ENCODE data around the gene ERAP2. TPM values are rescaled to one million over a fixed set of nuclear protein-coding genes. Genes with fewer than 3 reads are reported as not detected.

ERAP2 gene
- total and polyA plus RNA-seq, 2 of the 13 experiments (the other 11 are each of a cell fraction or from before 2014, with no cell fraction given): 12.8 to 16.6 TPM

- peak; percentile 67; the same call in 1 of the 2 replicates for TF ChIP-seq ZNF710 (CRISPR knock-in tag; IDR thresholded peaks at IDR 0.05; ENCODE audit: borderline replicate concordance)
- peak; percentile 37 for TF ChIP-seq SKI (IDR thresholded peaks at IDR 0.05; ENCODE audit: partially characterized antibody)
- peak; percentile 64; the same call in 1 of the 2 replicates for TF ChIP-seq SAFB2 (CRISPR knock-in tag; IDR thresholded peaks at IDR 0.05; ENCODE audit: borderline replicate concordance, low read depth)
- TF ChIP-seq NCOA5 (CRISPR knock-in tag; IDR thresholded peaks at IDR 0.05): no peak
- TF ChIP-seq RFX5 (IDR thresholded peaks at IDR 0.05; ENCODE audit: low read depth, low read length): no peak
- TF ChIP-seq ARNTL (CRISPR knock-in tag; IDR thresholded peaks at IDR 0.05): no peak
- TF ChIP-seq, protein P1, sequence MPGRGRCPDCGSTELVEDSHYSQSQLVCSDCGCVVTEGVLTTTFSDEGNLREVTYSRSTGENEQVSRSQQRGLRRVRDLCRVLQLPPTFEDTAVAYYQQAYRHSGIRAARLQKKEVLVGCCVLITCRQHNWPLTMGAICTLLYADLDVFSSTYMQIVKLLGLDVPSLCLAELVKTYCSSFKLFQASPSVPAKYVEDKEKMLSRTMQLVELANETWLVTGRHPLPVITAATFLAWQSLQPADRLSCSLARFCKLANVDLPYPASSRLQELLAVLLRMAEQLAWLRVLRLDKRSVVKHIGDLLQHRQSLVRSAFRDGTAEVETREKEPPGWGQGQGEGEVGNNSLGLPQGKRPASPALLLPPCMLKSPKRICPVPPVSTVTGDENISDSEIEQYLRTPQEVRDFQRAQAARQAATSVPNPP (CRISPR knock-in tag; IDR thresholded peaks at IDR 0.05): peak; percentile 80; the same call in 1 of the 2 replicates
- TF ChIP-seq, protein P2, sequence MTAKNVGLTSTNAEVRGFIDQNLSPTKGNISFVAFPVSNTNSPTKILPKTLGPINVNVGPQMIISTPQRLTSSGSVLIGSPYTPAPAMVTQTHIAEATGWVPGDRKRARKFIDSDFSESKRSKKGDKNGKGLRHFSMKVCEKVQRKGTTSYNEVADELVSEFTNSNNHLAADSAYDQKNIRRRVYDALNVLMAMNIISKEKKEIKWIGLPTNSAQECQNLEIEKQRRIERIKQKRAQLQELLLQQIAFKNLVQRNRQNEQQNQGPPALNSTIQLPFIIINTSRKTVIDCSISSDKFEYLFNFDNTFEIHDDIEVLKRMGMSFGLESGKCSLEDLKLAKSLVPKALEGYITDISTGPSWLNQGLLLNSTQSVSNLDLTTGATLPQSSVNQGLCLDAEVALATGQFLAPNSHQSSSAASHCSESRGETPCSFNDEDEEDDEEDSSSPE (CRISPR knock-in tag; IDR thresholded peaks at IDR 0.05): peak; percentile 71; the same call in 1 of the 2 replicates
- TF ChIP-seq HDAC6 (IDR thresholded peaks at IDR 0.05; ENCODE audit: low read depth, low read length): no peak
- TF ChIP-seq CREB1 (IDR thresholded peaks at IDR 0.05): no peak
- peak; percentile 42 for TF ChIP-seq CREB1 (CRISPR knock-in tag; IDR thresholded peaks at IDR 0.05)
- peak; percentile 1; the same call in 1 of the 2 replicates for TF ChIP-seq ZNF501 (CRISPR knock-in tag; IDR thresholded peaks at IDR 0.05)
- TF ChIP-seq ZNF883 (CRISPR knock-in tag; IDR thresholded peaks at IDR 0.05; ENCODE audit: not compliant biosample characterization): peak; percentile 83
- no peak; the same call in 1 of the 2 replicates for TF ChIP-seq RBAK (CRISPR knock-in tag; IDR thresholded peaks at IDR 0.05)
- no peak for TF ChIP-seq ZSCAN31 (CRISPR knock-in tag; IDR thresholded peaks at IDR 0.05; ENCODE audit: low read depth)
- no peak for TF ChIP-seq PLRG1 (conservative IDR thresholded peaks at IDR 0.05)
- peak; percentile 30; the same call in 1 of the 2 replicates for TF ChIP-seq REL (CRISPR knock-in tag; conservative IDR thresholded peaks at IDR 0.05)
- TF ChIP-seq NFE2 (CRISPR knock-in tag; IDR thresholded peaks at IDR 0.05): no peak
- no peak for TF ChIP-seq SP1 (IDR thresholded peaks at IDR 0.05)
- peak; percentile 52 for TF ChIP-seq SP1 (CRISPR knock-in tag; IDR thresholded peaks at IDR 0.05)
- TF ChIP-seq BORCS8-MEF2B (CRISPR knock-in tag; IDR thresholded peaks at IDR 0.05): no peak
- TF ChIP-seq ZNF317 (CRISPR knock-in tag; IDR thresholded peaks at IDR 0.05): 0 out of 2 replicates have a peak, but pooled peaks have one; percentile 15
- no peak; the same call in 1 of the 2 replicates for TF ChIP-seq ZNF34 (CRISPR knock-in tag; IDR thresholded peaks at IDR 0.05; ENCODE audit: borderline replicate concordance)
- TF ChIP-seq SNRNP70 (IDR thresholded peaks at IDR 0.05; ENCODE audit: low read depth, low read length): no peak
- no peak for TF ChIP-seq ZBTB44 (CRISPR knock-in tag; IDR thresholded peaks at IDR 0.05)
These were observed 58.6 kb downstream of the ERAP2 start (continued) for GRCh38 chr5:96934708-96935558.

Measured in HepG2 (cell line).